Osteocyte (in vitro differentiated cells): ENCODE data around the gene REPIN1. TPM values are rescaled to one million over a fixed set of nuclear protein-coding genes. Genes with fewer than 3 reads are reported as not detected.

Experiments
- DNase-seq: peaks from one replicate; pipeline ENCODE4 v3.0.0; 2021; ENCODE audit warnings: mixed read lengths; ENCODE audit not compliant: unreplicated experiment; ENCODE audit errors: extremely low spot score
- H3K27ac Mint-ChIP-seq: one replicate; pipeline ENCODE4 v1.8.0; 2021; ENCODE audit warnings: mild to moderate bottlenecking, mixed read lengths; ENCODE audit not compliant: unreplicated experiment
- H3K27me3 Mint-ChIP-seq: one replicate; pipeline ENCODE4 v1.8.0; 2021; ENCODE audit warnings: mixed read lengths; ENCODE audit not compliant: unreplicated experiment
- H3K36me3 Mint-ChIP-seq: one replicate; pipeline ENCODE4 v1.8.0; 2021; ENCODE audit warnings: mixed read lengths; ENCODE audit not compliant: unreplicated experiment
- H3K4me1 Mint-ChIP-seq: one replicate; pipeline ENCODE4 v1.8.0; 2021; ENCODE audit warnings: mixed read lengths; ENCODE audit not compliant: unreplicated experiment
- H3K4me3 Mint-ChIP-seq: one replicate; pipeline ENCODE4 v1.8.0; 2021; ENCODE audit warnings: mild to moderate bottlenecking, moderate library complexity, mixed read lengths; ENCODE audit not compliant: unreplicated experiment
- H3K9me3 Mint-ChIP-seq: one replicate; pipeline ENCODE4 v1.8.0; 2021; ENCODE audit warnings: mixed read lengths; ENCODE audit not compliant: unreplicated experiment
- CTCF ChIP-seq: fragments of 200-600 bp; sonication (generic); IDR thresholded peaks from 2 replicates; pipeline ENCODE4 v1.5.0; 2021; ENCODE audit warnings: antibody characterized with exemption, mild to moderate bottlenecking, moderate library complexity
- total RNA-seq: library from RNA; stranded (reverse); gene quantifications from 2 replicates; pipeline ENCODE4 v1.2.1, GENCODE V29; 2021

The REPIN1 gene
- total RNA-seq, 1 donor from 2014 or later, result 66.3 TPM

- no peak for TF ChIP-seq CTCF
- Mint-ChIP-seq H3K9me3 (no peaks in the 10 kb centered on the region), H3K4me3 (no peak overlapping the region), H3K27ac (no peak overlapping the region), H3K4me1 (peaks cover 10% of the 10 kb centered on the region), H3K27me3 (no peaks in the 10 kb centered on the region), H3K36me3 (no peaks in the 10 kb centered on the region)
- no peak for DNase-seq
Measured at GRCh38 chr7:150388306-150388705, 19.7 kb downstream of the REPIN1 start.

- Mint-ChIP-seq H3K27me3 (no peaks in the 10 kb centered on the region), H3K36me3 (no peaks in the 10 kb centered on the region), H3K4me1 (peaks cover 10% of the 10 kb centered on the region), H3K4me3 (no peak overlapping the region), H3K27ac (no peak overlapping the region), H3K9me3 (no peaks in the 10 kb centered on the region)
- no peak for DNase-seq
- peak; percentile 12 for TF ChIP-seq CTCF
Measured at GRCh38 chr7:150388709-150389531, 20.3 kb downstream of the REPIN1 start.

GRCh38 chr7:150389532-150389816 lies 20.9 kb downstream of the REPIN1 start:
- no peak for TF ChIP-seq CTCF
- Mint-ChIP-seq H3K4me3 (no peak overlapping the region), H3K27me3 (no peaks in the 10 kb centered on the region)

GRCh38 chr7:150390205-150390604 lies 21.6 kb downstream of the REPIN1 start:
- H3K4me3 Mint-ChIP-seq, result no peak overlapping the region
- no peak for DNase-seq

More at GRCh38 chr7:150389532-150389816, 20.9 kb downstream of the REPIN1 start:
- Mint-ChIP-seq H3K36me3 (no peaks in the 10 kb centered on the region), H3K9me3 (no peaks in the 10 kb centered on the region), H3K27ac (no peak overlapping the region), H3K4me1 (peaks cover 10% of the 10 kb centered on the region)
- no peak for DNase-seq

More at GRCh38 chr7:150390205-150390604, 21.6 kb downstream of the REPIN1 start:
- no peaks in the 10 kb centered on the region for H3K9me3 Mint-ChIP-seq
- peaks cover 10% of the 10 kb centered on the region for H3K4me1 Mint-ChIP-seq
- H3K27ac Mint-ChIP-seq, result no peak overlapping the region
- H3K36me3 Mint-ChIP-seq, result no peaks in the 10 kb centered on the region
- no peaks in the 10 kb centered on the region for H3K27me3 Mint-ChIP-seq
- TF ChIP-seq CTCF, result no peak
